Neural cell (in vitro differentiated cells): ENCODE measurements around the gene TBC1D20. TPM values are rescaled to one million over a fixed set of nuclear protein-coding genes. Genes with fewer than 3 reads are reported as not detected.

Source experiments
- H2AFZ ChIP-seq: fragments of 200-600, 300-800 bp; sonication (generic), shearing (Covaris generic); 2 replicates; pipeline ENCODE4 v1.6.0; 2014; ENCODE audit warnings: low read depth, mild to moderate bottlenecking, antibody characterized with exemption, low read length, moderate library complexity
- H3F3A ChIP-seq: fragments of 200-600 bp; shearing (Covaris generic); 2 replicates; pipeline ENCODE4 v1.6.1; 2016; ENCODE audit warnings: mild to moderate bottlenecking, moderate library complexity, mixed read lengths, antibody characterized with exemption, low read length; ENCODE audit not compliant: insufficient read depth, poor library complexity, severe bottlenecking
- H3K27ac ChIP-seq: fragments of 200-600, 300-800 bp; sonication (generic), shearing (Covaris generic); 2 replicates; pipeline ENCODE4 v1.5.1; 2014; ENCODE audit warnings: mild to moderate bottlenecking, low read length, moderate library complexity
- H3K27me3 ChIP-seq: fragments of 300-800, 200-600 bp; sonication (generic), shearing (Covaris generic); 2 replicates; pipeline ENCODE4 v1.6.0; 2014; ENCODE audit warnings: mild to moderate bottlenecking, low read depth, low read length, moderate library complexity; ENCODE audit not compliant: insufficient read depth
- H3K36me3 ChIP-seq: fragments of 300-800, 200-600 bp; sonication (generic), shearing (Covaris generic); 2 replicates; pipeline ENCODE4 v1.5.1; 2014; ENCODE audit warnings: mild to moderate bottlenecking, antibody characterized with exemption, low read length, moderate library complexity; ENCODE audit not compliant: insufficient read depth
- H3K4me2 ChIP-seq: fragments of 300-800, 200-600 bp; sonication (generic), shearing (Covaris generic); 2 replicates; pipeline ENCODE4 v1.6.0; 2014; ENCODE audit warnings: mild to moderate bottlenecking, low read length
- H3K4me3 ChIP-seq: fragments of 300-800, 200-600 bp; sonication (generic), shearing (Covaris generic); 2 replicates; pipeline ENCODE4 v1.5.1; 2014; ENCODE audit warnings: mild to moderate bottlenecking, low read length, moderate library complexity
- H3K79me2 ChIP-seq: fragments of 200-600 bp; shearing (Covaris generic); replicated peaks from 2 replicates; pipeline ENCODE4 v1.6.0; 2014; ENCODE audit warnings: mild to moderate bottlenecking, low read length, moderate library complexity; ENCODE audit not compliant: insufficient read depth
- H3K9ac ChIP-seq: fragments of 300-800, 200-600 bp; sonication (generic), shearing (Covaris generic); 2 replicates; pipeline ENCODE4 v1.6.1; 2016; ENCODE audit warnings: mild to moderate bottlenecking, low read length, mixed read lengths
- H3K9me2 ChIP-seq: fragments of 200-600 bp; shearing (Covaris generic); 2 replicates; pipeline ENCODE4 v1.6.1; 2016; ENCODE audit warnings: mild to moderate bottlenecking, low read length, mixed read lengths; ENCODE audit not compliant: insufficient read depth
- H3K9me3 ChIP-seq: fragments of 200-600, 300-800 bp; sonication (generic), shearing (Covaris generic); 2 replicates; pipeline ENCODE4 v1.6.1; 2016; ENCODE audit warnings: mild to moderate bottlenecking, mixed run types, low read length, moderate library complexity, mixed read lengths
- H4K20me1 ChIP-seq: fragments of 200-600 bp; shearing (Covaris generic); 2 replicates; pipeline ENCODE4 v1.6.1; 2016; ENCODE audit warnings: mild to moderate bottlenecking, mixed run types; ENCODE audit not compliant: insufficient read depth
- CTCF ChIP-seq: fragments of 450-650 bp; IDR thresholded peaks from 2 replicates; pipeline ENCODE4 v1.5.1; 2014; ENCODE audit warnings: antibody characterized with exemption, mild to moderate bottlenecking, moderate library complexity; ENCODE audit not compliant: poor library complexity, severe bottlenecking
- EP300 ChIP-seq: fragments of 450-650 bp; conservative IDR thresholded peaks from 2 replicates; pipeline ENCODE4 v1.6.1; 2014; ENCODE audit warnings: antibody characterized with exemption, mild to moderate bottlenecking, moderate library complexity; ENCODE audit not compliant: poor library complexity, severe bottlenecking
- EZH2 ChIP-seq: fragments of 200-600, 300-800 bp; shearing (Covaris generic), sonication (generic); IDR thresholded peaks from 2 replicates; pipeline ENCODE4 v1.6.1; 2014; ENCODE audit warnings: antibody characterized with exemption, low read length, borderline replicate concordance, mild to moderate bottlenecking; ENCODE audit not compliant: insufficient read depth, poor library complexity, severe bottlenecking
- MXI1 ChIP-seq: fragments of 450-650 bp; conservative IDR thresholded peaks from 2 replicates; pipeline ENCODE4 v1.6.1; 2014; ENCODE audit warnings: antibody characterized with exemption, mild to moderate bottlenecking; ENCODE audit not compliant: poor library complexity, severe bottlenecking
- POLR2AphosphoS5 ChIP-seq: IDR thresholded peaks from 2 replicates; pipeline ENCODE4 v1.6.1; 2012
- RAD21 ChIP-seq: fragments of 450-650 bp; conservative IDR thresholded peaks from 2 replicates; pipeline ENCODE4 v1.6.1; 2014; ENCODE audit warnings: antibody characterized with exemption, mild to moderate bottlenecking, moderate library complexity
- SMC3 ChIP-seq: fragments of 450-650 bp; conservative IDR thresholded peaks from 2 replicates; pipeline ENCODE4 v1.6.1; 2014; ENCODE audit warnings: antibody characterized with exemption, mild to moderate bottlenecking, moderate library complexity; ENCODE audit not compliant: poor library complexity
- TAF1 ChIP-seq: IDR thresholded peaks from 2 replicates; pipeline ENCODE4 v1.6.1; 2012; ENCODE audit warnings: low read depth
- polyA plus RNA-seq: library from polyadenylated mRNA; depleted of rRNA; stranded (reverse); fragments of >200 nt; gene quantifications from 2 replicates; pipeline ENCODE4 v1.2.3, GENCODE V29; 2014
- TF ChIP-seq, protein P1 (sequence below): IDR thresholded peaks from 2 replicates; pipeline ENCODE4 v1.6.1; 2012; ENCODE audit warnings: borderline replicate concordance

Gene TBC1D20
- polyA plus RNA-seq, 1 donor from 2014 or later: 25.1 TPM

- Histone ChIP-seq H3K4me2 (no peak overlapping the region), H3K27ac (no peak overlapping the region), H3K9me2 (no peaks in the 10 kb centered on the region), H3K4me3 (no peak overlapping the region), H3F3A (peaks cover 5% of the 10 kb centered on the region), H3K79me2 (peaks cover 8% of the 10 kb centered on the region), H3K9ac (no peak overlapping the region), H3K36me3 (no peaks in the 10 kb centered on the region), H4K20me1 (no peaks in the 10 kb centered on the region), H3K27me3 (no peaks in the 10 kb centered on the region), H3K9me3 (no peaks in the 10 kb centered on the region), H2AFZ (no peak overlapping the region)
- no peak for TF ChIP-seq MXI1
- no peak for TF ChIP-seq SMC3
- no peak for TF ChIP-seq EZH2
- no peak for TF ChIP-seq CTCF
- no peak for TF ChIP-seq RAD21
- TF ChIP-seq, protein P1, sequence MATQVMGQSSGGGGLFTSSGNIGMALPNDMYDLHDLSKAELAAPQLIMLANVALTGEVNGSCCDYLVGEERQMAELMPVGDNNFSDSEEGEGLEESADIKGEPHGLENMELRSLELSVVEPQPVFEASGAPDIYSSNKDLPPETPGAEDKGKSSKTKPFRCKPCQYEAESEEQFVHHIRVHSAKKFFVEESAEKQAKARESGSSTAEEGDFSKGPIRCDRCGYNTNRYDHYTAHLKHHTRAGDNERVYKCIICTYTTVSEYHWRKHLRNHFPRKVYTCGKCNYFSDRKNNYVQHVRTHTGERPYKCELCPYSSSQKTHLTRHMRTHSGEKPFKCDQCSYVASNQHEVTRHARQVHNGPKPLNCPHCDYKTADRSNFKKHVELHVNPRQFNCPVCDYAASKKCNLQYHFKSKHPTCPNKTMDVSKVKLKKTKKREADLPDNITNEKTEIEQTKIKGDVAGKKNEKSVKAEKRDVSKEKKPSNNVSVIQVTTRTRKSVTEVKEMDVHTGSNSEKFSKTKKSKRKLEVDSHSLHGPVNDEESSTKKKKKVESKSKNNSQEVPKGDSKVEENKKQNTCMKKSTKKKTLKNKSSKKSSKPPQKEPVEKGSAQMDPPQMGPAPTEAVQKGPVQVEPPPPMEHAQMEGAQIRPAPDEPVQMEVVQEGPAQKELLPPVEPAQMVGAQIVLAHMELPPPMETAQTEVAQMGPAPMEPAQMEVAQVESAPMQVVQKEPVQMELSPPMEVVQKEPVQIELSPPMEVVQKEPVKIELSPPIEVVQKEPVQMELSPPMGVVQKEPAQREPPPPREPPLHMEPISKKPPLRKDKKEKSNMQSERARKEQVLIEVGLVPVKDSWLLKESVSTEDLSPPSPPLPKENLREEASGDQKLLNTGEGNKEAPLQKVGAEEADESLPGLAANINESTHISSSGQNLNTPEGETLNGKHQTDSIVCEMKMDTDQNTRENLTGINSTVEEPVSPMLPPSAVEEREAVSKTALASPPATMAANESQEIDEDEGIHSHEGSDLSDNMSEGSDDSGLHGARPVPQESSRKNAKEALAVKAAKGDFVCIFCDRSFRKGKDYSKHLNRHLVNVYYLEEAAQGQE: no peak
- no peak for TF ChIP-seq POLR2AphosphoS5
- no peak for TF ChIP-seq TAF1
- TF ChIP-seq EP300: no peak
Observed at GRCh38 chr20:403582-403957, 58.8 kb downstream of the TBC1D20 start.

DNA sequence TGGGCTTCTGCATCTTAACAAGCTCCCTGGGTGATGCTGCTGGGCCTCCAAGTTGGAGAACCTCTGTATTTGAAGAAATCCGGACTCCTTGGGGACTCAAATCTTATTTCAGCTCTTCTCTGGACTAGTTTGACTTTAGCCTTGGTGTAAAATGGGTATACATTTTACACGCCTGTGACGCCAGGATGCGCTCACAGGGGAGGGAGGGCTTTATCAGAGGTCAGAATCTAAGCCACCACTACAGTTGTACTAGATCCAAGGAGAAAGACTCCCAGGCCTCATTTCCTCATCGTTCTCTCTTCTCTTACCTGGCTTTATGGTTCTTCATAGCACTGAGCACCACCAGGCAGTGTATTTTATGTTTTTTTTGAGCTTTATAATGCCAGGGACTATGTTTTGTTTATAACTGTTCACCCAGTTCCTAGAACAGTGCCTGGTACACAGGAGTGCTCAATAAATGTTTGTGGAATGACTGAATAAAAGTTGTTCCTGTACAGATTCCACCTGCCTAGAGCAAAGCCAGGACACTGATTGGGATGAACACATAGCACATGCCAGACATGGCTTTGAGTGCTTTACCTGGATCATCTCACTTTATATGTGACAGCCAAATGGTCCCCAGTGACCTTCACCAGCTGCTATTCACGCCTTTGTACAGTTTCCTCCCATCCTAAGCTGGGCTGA is 59.3 kb downstream of the TBC1D20 start:
- Histone ChIP-seq H3F3A (peaks cover 5% of the 10 kb centered on the region), H3K9ac (no peak overlapping the region), H3K27ac (no peak overlapping the region), H3K4me3 (no peak overlapping the region), H2AFZ (no peak overlapping the region), H4K20me1 (no peaks in the 10 kb centered on the region), H3K36me3 (no peaks in the 10 kb centered on the region), H3K9me2 (no peaks in the 10 kb centered on the region), H3K79me2 (peaks cover 3% of the 10 kb centered on the region), H3K27me3 (no peaks in the 10 kb centered on the region), H3K4me2 (no peak overlapping the region), H3K9me3 (no peaks in the 10 kb centered on the region)
- TF ChIP-seq EZH2 (no peak), SMC3 (no peak), TAF1 (no peak), EP300 (no peak), POLR2AphosphoS5 (no peak), MXI1 (no peak), CTCF (no peak), RAD21 (no peak)
- TF ChIP-seq, protein P1: no peak
